Measurements from ENCODE around the gene TTC3.

TTC3 gene

GRCh38 chr21:37146320-37147235 is 73.5 kb downstream of the TTC3 start:
- no peak overlapping the region for H3K4me3 ChIP-seq (ENCODE audit: low read depth, low read length)
- peak; percentile 12 for DNase-seq (ENCODE audit: low read depth)
- no peak for TF ChIP-seq CTCF (IDR thresholded peaks at IDR 0.05; ENCODE audit: insufficient read depth, low read depth, low read length, missing control alignments)

- no peak for DNase-seq (ENCODE audit: low read depth)
- TF ChIP-seq CTCF (IDR thresholded peaks at IDR 0.05; ENCODE audit: insufficient read depth, low read depth, low read length, missing control alignments) = no peak
- H3K4me3 ChIP-seq (ENCODE audit: low read depth, low read length) = no peak overlapping the region
These were observed 76.4 kb downstream of the TTC3 start for GRCh38 chr21:37149411-37149810.

- TF ChIP-seq CTCF (IDR thresholded peaks at IDR 0.05; ENCODE audit: insufficient read depth, low read depth, low read length, missing control alignments) = no peak
- no peak overlapping the region for H3K4me3 ChIP-seq (ENCODE audit: low read depth, low read length)
- DNase-seq (ENCODE audit: low read depth) = no peak
These were observed 80.3 kb downstream of the TTC3 start for GRCh38 chr21:37153196-37153934.

- DNase-seq (ENCODE audit: low read depth) = no peak
- no peak overlapping the region for H3K4me3 ChIP-seq (ENCODE audit: low read depth, low read length)
- no peak for TF ChIP-seq CTCF (IDR thresholded peaks at IDR 0.05; ENCODE audit: insufficient read depth, low read depth, low read length, missing control alignments)
These were observed 80.9 kb downstream of the TTC3 start for GRCh38 chr21:37153935-37154350.

GRCh38 chr21:37155186-37155585 is 82.1 kb downstream of the TTC3 start:
- H3K4me3 ChIP-seq (ENCODE audit: low read depth, low read length) = no peak overlapping the region
- TF ChIP-seq CTCF (IDR thresholded peaks at IDR 0.05; ENCODE audit: insufficient read depth, low read depth, low read length, missing control alignments) = no peak
- DNase-seq (ENCODE audit: low read depth) = no peak

- no peak for DNase-seq (ENCODE audit: low read depth)
- no peak overlapping the region for H3K4me3 ChIP-seq (ENCODE audit: low read depth, low read length)
- no peak for TF ChIP-seq CTCF (IDR thresholded peaks at IDR 0.05; ENCODE audit: insufficient read depth, low read depth, low read length, missing control alignments)
These were observed 84.9 kb downstream of the TTC3 start for GRCh38 chr21:37157938-37158337.

Data from GM12865 (cell line).